Effector CD8-positive, alpha-beta T cell (primary cell): ENCODE data around the gene BLOC1S6.

Experiments
- DNase-seq: peaks from one replicate; lab custom pipeline; 2025; lab: John Stamatoyannopoulos, UW

The BLOC1S6 gene

DNA sequence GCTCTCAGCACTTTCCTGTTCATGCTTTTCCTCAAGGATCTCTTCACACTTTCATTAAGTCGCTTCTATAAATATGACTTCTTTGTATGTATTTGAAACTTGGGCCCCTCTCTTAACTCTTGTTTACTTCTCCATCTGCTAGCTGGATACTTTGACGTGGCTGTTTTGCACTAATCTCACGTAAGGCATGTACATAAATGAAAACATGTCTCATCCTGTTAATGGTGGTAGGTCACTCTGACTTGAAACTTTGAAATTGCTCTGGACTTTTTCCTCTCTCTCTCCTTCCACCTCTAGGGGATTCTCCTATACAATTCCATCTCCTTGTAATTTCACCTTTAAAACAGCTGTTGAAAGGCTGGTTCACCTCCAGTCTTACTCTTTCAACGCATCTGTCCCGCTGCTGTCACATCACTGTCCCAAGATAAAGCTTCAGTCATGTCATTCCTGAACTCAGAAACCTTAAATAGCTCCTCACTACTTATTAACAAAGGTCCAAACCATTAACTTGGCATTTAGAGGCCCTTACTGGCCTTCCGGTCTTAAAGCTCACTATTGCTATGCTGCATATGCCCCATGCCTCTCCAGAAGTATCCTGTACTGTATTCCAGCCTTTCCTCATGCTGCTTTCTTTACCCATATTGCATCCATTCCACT is 1.2 kb downstream of the BLOC1S6 start:
- DNase-seq, result no peak

DNA sequence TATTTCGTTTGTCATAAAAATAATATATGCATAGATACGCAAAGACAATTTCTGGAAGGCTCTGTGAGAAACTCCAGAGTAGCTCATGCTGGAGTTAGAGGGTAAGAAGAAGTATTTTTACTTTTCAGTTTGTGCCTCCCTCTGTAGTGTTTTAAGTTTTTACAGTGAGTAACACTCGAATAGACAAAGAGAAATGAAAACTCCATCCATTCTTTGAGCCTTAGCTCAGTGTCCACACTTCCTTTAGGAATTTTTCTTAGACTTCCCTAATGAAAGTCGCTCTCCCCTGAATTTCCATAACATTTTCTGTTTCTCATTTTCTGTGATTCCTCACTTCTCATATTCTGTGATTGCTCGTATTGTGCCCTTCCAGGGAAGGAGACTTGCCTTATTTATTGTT is 2.1 kb downstream of the BLOC1S6 start:
- DNase-seq, result no peak

DNA sequence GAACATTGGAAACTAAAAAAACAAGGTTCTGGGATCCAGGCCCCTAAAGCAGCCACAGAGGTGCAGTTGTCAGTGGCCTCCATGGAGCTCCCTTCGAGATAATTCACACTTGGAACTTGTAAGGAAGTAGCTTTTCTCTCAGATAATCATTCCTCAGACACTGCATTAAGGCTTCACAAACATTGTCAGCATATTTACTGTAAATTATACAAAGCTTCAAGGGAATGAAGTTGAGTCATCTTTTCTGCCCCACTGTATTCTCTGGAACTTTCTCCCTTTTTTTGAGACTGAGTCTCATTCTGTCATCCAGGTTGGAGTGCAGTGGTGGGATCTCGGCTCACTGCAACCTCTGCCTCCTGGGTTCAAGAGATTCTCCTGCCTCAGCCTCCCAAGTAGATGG is 7.1 kb downstream of the BLOC1S6 start:
- no peak for DNase-seq

DNA sequence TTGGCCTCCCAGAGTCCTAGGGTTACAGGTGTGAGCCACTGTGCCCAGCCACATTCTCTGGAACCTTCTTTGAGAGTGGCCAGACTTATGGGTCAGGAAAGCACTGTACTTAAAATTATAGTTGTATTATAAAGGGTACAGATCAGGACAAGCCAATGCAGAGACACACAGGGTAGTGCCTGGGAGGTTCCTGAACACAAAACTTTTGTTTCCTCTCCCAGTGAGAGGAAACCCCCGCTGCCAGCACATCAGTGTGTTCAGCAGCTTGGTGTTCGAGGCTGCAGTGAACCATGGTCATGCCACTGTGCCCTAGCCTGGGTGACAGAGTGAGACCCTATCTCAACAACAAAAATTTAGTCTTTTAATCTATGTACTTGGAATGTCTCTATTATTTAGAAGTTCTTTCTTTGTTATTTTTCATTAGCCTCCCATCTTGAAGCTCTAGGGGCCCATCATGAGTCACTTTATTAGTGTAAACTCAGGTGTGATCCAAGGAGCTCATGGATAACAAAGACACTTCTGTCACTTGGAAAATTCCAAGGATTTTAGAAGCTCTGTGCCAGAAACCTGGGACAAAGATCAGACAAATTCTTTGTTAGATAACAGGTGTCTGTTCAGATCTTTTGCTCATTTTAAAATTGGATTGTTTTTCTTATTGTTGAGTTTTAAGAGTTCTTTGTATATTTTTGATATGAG is 7.8 kb downstream of the BLOC1S6 start:
- no peak for DNase-seq

DNA sequence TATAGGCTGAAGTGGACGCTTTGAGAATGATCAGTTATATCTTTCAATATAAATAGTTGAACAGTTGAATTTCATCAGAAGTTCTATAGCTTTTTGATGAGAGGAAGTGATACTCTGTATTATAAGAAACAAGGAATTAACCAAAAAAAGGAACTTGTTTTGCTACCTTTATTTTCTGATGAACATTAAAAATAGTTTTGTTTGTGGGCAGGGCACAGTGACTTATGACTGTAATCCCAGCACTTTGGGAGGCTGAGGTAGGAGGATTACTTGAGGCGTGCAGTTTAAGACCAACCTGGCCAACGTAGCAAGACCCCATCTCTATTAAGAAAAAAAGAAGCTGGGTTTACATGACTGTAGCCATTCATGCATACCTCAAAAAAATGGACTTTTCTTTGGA is 16.7 kb downstream of the BLOC1S6 start:
- no peak for DNase-seq

DNA sequence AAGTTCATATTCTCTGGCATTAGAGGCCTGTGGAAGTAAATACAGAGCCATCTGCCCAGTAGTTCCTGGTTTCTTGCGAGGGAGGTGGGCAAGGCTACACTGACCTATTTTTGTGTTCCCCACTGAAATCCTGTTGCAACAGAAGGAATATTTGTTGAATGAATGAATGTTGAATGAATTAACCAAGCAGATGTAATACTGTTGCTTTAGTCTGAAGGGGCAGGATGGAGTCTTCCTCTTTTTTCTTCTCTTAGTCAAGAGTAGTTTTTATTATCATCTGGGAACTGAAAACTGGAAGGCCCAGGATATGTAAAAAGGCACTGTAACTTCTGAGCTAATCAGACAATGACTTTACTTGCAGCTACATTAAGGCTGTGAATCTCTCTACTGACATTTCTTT is 17.1 kb downstream of the BLOC1S6 start:
- DNase-seq, result no peak

DNA sequence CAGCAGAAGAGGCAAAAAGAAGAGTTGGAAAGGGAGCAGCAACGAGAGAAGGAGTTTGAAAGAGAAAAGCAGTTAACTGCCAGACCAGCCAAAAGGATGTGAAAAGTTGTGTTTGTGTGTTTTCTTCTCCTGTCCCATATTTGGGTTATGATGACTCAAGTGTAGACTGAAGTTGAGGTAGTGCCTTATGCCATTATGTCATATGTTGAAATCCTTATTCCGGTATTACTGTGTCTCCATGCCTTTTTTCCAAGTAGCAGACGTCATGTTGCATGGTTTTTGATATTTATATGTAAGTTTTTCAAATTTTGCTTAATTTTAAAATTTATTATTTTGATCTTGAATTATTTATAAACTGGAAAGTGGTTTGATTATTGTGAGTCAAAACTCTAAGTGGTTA is 19.2 kb downstream of the BLOC1S6 start:
- DNase-seq, result no peak

DNA sequence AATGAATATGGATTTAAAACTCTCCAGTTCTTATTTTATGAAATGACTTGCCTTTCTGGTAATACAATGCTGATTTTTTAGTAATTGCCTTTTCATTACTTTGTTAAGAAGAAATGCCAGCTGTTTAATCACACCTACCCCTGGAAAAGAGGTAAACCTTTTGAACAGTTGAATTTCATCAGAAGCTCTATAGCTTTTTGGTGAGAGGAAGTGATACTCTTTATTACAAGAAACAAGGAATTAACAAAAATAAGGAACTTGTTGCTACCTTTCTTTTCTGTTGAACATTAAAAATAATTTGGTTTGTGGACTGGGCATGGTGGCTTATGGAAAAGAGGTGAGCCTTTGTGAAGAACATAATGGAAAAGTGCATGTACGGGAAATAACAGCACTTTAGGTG is 19.7 kb downstream of the BLOC1S6 start:
- DNase-seq, result no peak

DNA sequence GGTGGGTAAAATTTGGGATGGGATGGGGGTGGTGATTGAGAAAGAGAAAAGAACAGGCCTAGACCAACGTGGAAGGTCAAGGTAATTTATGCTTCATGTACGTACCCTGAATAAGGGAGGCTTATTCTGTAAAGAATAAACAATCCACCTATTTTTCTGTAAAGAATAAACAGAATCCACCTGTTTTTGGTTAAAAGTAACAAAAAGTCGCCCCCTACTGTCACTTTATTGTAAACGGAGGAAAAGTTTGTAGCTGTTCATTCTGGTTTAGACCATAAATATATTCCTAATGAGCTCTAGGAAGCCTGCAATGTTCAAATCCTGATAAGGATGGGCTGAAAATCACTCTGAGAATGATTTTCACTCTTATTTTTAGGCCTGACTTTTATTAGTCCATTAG is 24.1 kb downstream of the BLOC1S6 start:
- DNase-seq, result no peak

DNA sequence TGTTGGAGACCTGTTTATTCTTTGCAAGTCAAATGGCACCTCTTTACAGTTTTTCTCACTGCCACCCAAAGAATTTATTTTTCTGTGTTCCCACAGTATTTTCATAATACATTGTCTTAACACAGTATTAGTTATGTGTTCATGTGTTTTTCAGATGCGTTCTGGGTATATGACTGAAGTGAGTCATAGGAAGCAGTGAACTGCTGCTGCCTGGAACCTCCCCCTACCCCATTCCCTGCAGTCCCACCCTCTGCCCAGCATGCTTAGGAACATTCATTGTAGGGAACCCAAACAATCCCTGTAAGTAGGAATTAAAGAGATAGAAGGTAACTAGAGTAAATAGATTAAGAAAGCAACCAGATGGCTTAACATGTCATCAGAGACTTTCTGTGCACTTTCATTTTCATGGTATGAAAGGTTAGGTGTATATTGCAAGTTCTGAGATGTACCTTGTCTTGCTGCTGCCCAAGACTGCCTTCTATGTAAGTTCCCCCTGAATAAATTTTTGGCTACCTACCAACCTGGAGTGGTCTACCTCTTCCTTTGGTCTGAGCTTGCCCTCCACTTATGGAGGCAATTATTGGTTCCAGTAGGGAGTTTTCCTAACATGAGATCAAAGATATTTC is 25.7 kb downstream of the BLOC1S6 start:
- no peak for DNase-seq

DNA sequence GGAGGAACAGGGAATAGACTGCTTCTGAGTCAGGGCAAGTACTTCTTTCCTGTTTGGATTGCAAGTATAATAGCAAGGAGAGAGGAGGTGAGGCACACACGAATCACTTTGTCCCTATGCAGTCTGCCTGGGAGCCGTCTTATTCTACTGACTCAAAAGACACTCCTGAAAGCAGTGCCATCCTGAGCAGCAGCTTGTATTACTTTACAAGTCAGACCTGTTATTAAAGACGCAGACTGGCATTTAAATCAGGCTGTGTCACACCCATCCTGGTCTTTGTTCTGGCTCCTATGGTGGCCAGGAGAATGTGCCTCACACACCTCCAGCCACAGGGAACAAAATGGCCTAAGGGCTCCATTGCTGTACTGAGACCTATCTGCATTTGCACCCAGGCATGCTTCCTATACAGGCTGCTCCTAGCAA is 29.7 kb downstream of the BLOC1S6 start:
- no peak for DNase-seq

DNA sequence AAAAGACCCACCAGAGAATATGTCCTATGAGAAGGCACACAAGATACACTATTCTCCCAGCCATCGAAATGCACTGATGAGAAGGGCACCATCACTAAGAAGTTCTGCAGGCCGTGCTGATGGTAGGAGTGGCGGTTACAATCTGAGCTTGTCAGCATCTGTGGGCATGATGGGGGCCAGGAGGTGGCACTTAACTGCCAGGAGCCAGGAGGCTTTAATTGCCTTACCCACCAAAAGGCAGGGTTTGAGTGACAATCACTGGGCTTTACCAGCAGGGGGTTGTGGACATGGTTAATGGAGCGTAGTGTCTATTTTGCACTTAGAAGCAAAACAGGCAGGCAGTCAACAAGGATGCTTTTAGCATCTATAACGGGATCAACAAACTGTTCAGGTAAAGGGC is 31.6 kb downstream of the BLOC1S6 start:
- DNase-seq, result no peak

DNA sequence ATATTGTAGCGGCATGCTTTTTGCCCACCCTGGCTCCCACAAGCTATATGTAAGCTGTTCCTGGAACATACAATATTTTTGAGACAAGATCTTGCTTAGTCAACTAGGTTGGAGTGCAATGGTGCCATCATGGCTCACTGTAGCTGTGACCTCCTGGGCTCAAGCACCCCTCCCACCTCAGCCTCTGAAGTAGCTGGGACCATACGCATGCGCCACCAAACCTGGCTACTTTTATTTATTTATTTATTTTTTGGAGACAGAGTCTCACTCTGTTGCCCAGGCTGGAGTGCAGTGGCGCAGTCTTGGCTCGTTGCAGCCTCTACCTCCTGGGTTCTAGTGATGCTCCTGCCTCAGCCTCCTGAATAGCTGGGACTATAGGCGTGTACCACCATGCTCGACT is 41.0 kb downstream of the BLOC1S6 start:
- DNase-seq, result no peak

DNA sequence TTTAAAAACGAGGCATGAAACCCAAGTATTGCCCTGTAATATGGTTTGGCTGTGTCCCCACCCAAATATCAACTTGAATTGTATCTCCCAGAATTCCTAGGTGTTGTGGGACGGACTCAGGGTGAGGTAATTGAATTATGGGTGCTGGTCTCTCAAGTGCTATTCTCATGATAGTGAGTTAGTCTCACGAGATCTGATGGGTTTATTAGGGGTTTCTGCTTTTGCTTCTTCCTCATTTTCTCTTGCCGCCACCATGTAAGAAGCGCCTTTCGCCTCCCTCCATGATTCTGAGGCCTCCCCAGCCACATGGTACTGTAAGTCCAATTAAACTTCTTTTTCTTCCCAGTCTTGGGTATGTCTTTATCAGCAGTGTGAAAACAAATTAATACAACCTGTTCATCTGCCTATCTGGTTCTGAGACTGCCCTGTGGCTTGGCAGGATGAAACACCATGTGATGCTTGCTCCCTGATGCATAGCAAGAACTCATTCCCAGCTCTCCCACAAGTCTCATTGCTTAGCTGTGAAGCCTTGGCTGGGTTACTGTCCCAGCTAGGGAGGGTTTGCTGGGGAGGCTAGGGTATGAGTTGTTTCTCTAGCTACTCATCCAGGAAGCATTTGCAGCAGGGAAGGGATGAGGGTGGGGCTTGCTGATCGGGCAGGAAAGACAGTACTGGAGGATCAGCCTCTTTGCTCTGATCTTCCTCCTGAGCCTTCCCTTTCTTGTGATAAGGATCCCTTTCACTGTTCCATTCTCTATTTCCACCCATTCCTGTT is 43.9 kb downstream of the BLOC1S6 start:
- DNase-seq, result no peak

DNA sequence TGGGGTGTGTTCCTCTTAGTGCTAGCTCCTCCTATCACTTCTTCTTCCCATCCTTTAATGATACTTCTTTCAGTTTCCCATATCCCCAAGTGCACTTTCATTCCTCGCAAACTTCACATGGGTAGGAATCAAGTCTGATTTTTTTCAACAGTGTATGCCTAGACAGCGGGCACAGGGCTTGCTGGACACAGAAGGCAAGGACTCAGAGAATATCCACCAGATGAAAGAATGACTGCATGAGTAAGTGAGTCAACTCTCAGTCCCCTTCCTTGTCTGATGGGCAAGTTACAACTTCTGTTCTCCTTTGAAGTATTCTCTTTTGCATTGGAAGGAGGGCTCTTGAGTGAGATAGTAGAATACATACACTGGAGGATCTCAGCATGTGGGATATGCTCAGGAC is 44.6 kb downstream of the BLOC1S6 start:
- DNase-seq, result no peak

DNA sequence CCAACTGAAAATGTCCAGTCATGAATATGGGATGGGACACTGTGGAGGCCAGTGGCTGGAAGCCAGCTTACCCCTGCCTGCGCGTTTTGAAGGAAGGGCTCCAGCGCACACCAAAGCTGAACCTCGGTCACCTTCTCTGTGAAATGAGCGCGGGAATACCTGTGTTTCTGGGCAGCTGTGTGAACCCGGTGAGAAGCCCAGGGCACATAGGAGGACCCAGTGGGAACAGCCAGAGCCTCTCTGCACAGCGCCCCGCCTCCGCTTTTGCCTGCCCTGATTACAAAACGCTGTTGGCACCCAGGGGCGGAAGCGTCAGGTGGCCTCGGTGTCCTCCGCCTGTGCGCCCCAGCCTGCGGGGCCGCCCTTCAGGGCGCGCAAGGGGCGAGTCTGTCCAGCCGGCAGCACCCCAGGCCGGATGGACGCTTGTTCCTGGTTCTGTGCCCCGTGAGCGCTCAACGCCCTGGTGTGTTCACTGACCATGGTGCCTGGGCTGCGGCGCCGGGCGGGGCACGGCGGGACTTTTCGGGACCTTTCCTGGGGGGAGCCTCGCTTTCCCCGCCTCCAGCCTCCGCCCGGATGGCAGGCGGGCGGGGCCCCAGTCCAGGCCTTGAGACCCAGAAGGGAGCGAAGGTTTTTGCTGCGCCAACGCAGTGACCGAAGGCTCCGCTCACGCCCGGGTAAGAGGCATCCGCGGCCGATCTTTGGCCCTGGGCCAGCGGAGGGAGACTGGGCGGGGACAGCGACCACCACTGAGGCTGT is 47.4 kb downstream of the BLOC1S6 start, which contains the start of gene SQOR:
SQOR (plus strand) TSS at position 598 of the 759 bp plus-strand sequence. CDS start 23,895 bp downstream, outside the sequence.
- peak; percentile 45 for DNase-seq

DNA sequence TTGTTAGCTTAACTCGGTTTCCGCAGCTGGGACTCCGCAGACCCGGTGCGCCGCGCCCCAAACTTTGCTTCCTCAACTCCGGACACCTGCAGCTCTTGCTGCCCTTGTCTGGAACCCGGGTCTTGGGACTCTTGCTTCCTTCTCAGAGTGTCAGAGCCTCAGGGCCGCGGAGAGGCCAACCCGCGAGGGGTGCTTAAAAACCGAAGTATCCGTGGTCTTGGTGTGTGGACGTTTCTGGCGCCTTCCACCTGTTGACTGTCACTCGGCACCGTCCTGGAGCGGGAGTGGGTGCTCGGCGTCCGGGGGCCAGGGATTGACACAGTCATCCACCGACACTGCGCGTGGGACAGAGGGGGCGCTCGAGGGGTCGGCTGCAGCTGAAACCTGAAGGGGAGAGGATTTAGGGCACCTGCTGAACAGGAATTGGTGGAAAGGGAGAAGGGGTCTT is 48.0 kb downstream of the BLOC1S6 start:
- peak; percentile 38 for DNase-seq

DNA sequence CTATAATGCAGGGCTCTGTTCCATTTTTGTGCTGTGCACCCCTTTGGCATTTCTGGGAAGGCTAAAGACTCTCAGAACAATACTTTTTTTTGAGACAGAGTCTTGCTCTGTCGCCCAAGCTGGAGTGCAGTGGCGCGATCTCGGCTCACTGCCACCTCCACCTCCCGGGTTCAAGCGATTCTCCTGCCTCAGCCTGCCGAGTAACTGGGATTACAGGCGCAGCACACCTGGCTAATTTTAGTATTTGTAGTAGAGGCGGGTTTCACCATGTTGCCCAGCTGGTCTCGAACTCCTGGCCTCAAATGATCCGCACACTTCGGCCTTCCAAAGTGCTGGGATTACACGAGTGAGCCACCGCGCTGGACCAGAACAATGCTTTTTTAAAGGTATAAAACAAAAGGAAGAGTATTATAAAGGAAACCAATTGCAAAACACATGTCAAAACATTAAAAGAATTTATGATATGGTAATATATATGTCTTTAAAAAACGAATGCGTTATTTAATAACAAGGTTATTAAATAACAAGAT is 48.6 kb downstream of the BLOC1S6 start:
- no peak for DNase-seq

DNA sequence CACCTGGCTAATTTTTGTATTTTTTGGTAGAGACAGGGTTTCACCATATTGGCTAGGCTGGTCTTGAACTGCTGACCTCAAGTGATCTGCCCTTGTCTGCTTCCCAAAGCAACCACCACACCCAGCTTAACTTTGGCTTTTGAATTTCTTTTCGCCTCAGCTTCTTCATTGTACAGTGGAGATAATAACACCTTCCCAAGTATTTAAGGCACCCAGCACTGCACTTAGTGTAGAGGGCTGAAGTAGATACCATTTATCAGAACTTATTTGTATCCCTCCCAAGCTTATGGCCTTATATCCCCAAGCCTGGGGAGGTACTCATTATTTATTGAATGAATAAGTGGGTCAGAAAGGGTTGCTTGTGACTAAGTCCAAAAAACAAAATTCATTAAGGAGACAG is 50.0 kb downstream of the BLOC1S6 start:
- no peak for DNase-seq

DNA sequence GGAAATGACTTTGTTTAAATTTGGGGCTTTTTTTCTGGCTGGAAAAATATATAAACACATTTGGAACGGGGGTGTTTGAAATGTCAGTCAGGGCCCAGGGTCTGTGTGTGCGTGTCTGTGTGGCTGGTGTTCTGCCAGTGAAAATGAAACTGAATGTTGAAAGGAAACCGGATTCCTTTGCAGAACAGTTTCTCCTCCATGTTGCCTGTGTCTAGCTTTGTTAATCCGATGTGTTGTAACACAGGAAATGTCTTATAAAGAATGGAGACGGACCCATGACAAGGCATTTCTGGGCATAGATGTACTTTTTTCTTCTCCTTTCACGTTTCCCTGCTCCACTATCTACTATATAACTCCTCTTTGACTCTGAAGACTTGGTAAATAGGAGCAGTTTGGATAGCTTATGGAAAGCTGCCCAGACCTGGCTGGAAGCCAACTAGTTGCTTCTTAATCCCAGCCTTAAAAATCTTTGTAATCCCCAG is 50.4 kb downstream of the BLOC1S6 start:
- DNase-seq, result no peak

DNA sequence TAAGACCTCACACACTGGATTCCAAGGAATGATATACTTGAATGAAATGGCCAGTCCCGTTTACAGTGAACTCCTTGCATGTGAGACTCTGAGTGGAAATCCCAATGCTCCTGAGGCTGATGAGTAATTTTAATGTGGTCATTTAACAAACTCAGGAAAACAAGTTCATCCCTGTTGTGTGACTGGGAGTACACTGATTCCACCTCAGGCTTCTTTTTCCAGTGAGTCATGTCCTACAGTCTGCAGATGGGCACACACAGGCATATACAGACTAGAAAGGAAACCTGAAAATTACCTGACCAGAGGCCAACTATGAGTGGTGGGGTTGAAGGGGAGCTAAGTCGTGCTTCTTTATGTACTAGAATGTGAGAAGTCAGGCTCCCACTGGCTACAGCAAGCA is 53.4 kb downstream of the BLOC1S6 start:
- DNase-seq, result no peak
